Fibroblast of mammary gland (primary cell): Measurements from ENCODE around the gene DNAL1.
"Not testable (repeated sequence)": the region's sequence is repeated elsewhere in the genome, so short reads cannot be mapped to it uniquely, and the experiment has no call there.

Experiments
- DNase-seq: peaks from one replicate; pipeline ENCODE4 v3.0.0-alpha.2; 2010; ENCODE audit warnings: low read depth
- H3K4me3 ChIP-seq: 2 replicates; pipeline ENCODE4 v1.5.1; 2011; ENCODE audit warnings: low read depth, mild to moderate bottlenecking, low read length, moderate library complexity; ENCODE audit not compliant: control insufficient read depth
- CTCF ChIP-seq: conservative IDR thresholded peaks from 2 replicates; pipeline ENCODE4 v1.5.1; 2011; ENCODE audit warnings: low read depth, low read length, inconsistent platforms; ENCODE audit not compliant: control insufficient read depth, insufficient read depth

Gene DNAL1

DNA sequence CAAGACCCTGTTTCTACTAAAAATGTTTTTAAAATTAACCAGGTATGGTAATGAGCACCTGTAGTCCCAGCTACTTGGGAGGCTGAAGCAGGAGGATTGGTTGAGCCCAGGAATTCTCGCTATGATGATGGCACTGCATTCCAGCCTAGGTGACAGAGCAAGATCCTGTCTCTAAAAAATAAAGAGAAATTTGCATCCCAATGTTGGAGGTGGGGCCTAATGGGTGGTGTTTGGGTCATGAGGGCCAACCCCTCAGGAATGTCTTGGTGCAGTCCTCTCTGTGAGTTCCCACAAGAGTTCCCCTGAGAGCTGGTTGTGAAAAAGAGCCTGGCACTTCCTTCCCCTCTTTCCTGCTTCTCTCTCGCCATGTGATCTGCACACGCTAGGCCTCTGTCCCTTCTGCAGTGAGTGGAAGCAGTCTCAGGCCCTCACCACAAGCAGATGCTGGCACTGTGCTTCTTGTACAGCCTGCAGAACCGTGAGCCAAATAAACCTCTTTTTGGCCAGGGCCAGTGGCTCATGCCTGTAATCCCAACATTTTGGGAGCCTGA, 21.2 kb upstream of the DNAL1 start:
- H3K4me3 ChIP-seq: no peak overlapping the region
- TF ChIP-seq CTCF: no peak
- DNase-seq: no peak

GRCh38 chr14:73625706-73626105, 19.1 kb upstream of the DNAL1 start:
- TF ChIP-seq CTCF: no peak
- no peak for DNase-seq
- no peak overlapping the region for H3K4me3 ChIP-seq

GRCh38 chr14:73627151-73627558, 17.6 kb upstream of the DNAL1 start:
- DNase-seq: no peak

DNA sequence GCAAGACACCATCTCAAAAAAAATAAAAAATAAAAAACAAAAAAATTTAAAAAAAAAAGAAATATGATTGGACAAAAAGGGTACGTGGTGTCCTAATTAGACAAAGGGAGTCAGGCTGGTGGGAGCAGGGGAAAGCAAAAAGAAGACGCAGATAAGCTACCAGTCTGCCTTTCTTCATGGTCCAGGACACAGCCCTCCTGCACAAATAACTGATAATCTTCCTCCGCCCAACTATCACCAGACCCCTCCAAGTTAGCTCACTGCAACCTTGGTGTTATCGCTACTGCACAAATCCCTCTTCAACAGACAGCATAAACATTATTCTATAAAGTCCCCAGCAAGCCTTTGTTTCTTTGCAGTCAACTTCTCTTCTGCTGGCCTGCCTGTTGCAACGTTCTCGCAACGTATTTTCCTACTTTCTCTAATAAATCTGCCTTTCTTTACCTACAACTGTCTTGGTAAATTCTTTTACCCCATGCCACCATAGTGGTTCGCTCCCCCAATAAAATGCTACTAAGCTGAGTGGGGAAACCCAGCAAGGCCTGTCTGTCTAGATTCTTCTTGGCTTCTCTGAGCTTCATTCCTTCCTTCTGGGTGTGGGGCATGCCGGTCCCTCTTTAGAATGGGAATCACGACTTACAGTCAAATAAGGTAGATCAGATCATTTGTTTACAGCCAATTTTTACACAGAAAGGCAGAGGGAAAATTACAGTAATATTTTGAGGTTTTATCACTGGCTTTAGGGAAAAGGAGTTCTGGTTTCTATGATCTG, 14.6 kb upstream of the DNAL1 start:
- no peak overlapping the region for H3K4me3 ChIP-seq
- no peak for TF ChIP-seq CTCF
- no peak for DNase-seq

More at GRCh38 chr14:73627151-73627558, 17.6 kb upstream of the DNAL1 start:
- no peak for TF ChIP-seq CTCF
- no peak overlapping the region for H3K4me3 ChIP-seq

- peak; percentile 91 for TF ChIP-seq CTCF
- H3K4me3 ChIP-seq: peak overlapping the region; percentile 52
- peak; percentile 76 for DNase-seq
Measured at GRCh38 chr14:73633116-73634010, 11.4 kb upstream of the DNAL1 start.

GRCh38 chr14:73634011-73634833, 10.6 kb upstream of the DNAL1 start:
- H3K4me3 ChIP-seq: peak overlapping the region; percentile 52
- DNase-seq: peak; percentile 16
- peak; percentile 26 for TF ChIP-seq CTCF

DNA sequence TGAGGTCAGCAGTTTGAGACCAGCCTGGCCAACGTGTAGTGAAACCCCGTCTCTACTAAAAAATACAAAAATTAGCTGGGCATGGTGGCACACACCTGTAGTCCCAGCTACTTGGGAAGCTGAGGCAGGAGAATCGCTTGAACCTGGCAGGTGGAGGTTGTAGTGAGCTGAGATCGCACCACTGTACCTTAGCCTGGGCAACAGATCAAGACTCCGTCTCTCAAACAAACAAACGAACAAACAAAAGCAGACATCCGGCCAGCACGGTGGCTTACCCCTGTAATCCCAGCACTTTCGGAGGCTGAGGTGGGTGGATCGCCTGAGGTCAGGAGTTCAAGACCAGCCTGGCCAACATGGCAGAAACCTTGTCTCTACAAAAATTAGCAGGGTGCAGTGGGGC, 8.4 kb upstream of the DNAL1 start:
- not testable (repeated sequence) for H3K4me3 ChIP-seq, DNase-seq
